ENCODE data around the gene ANKRD7. TPM values are rescaled to one million over a fixed set of nuclear protein-coding genes. Genes with fewer than 3 reads are reported as not detected.
"Not testable (repeated sequence)": the region's sequence is repeated elsewhere in the genome, so short reads cannot be mapped to it uniquely, and the experiment has no call there.

ANKRD7 gene
- total RNA-seq, 1 donor from 2014 or later = not detected

DNA sequence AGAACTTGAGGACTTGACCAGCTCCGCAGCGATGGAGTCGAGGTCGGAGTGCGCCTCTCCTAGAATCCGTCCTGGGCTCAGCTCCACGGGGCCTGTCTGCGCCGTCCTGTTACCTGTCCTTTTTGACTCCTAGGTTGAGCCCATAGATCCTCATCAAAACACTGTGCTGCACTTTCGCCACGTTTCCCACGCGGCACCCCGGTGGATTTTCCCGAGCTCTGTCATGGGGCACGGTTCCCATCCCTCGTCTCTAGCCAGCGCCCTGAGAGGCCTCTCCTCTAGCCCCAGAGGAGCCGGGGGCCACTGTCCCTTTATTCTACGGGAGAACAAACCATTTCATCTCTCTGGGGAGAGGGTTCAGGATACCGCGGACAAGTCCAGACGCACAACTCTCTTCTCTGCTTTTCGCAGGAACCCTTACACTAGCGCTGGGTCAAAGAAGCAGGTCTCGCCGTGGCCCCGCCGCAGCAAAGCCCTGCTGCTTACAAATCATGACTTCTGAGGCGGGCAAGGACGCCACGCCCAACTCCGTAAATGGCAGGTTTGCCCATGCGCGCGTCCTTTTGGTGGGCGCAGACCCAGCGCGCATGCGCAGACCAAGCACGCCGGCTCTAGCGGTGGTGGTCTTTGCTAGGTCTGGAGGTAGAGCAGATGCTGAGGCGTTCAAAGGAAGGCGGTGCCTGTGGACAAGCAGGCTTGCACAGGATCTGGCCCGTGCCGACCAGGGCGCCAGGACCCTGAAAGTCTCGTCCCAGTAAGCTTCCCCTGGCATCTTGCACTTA is 10.3 kb upstream of the ANKRD7 start:
- H3K4me1 Mint-ChIP-seq = peaks cover 9% of the 10 kb centered on the region
- intact Hi-C loops (cut with micrococcal nuclease) = no loop called here
- peak overlapping the region; percentile 81 for H3K4me3 Mint-ChIP-seq
- peak; percentile 81 for DNase-seq
- no peaks in the 10 kb centered on the region for H3K9me3 Mint-ChIP-seq
- no peaks in the 10 kb centered on the region for H3K36me3 Mint-ChIP-seq (ENCODE audit: low read depth)
- peaks cover 42% of the 10 kb centered on the region for H3K27me3 Mint-ChIP-seq
- H3K27ac Mint-ChIP-seq = peak overlapping the region; percentile 43

GRCh38 chr7:118214833-118215182 is 9.7 kb upstream of the ANKRD7 start:
- Mint-ChIP-seq H3K27me3 (peaks cover 42% of the 10 kb centered on the region), H3K9me3 (no peaks in the 10 kb centered on the region), H3K36me3 (ENCODE audit: low read depth) (no peaks in the 10 kb centered on the region), H3K4me3 (peak overlapping the region; percentile 81), H3K27ac (no peak overlapping the region), H3K4me1 (peaks cover 9% of the 10 kb centered on the region)
- intact Hi-C loops (cut with micrococcal nuclease) = no loop called here
- no peak for DNase-seq

GRCh38 chr7:118217210-118217619 is 7.3 kb upstream of the ANKRD7 start:
- Mint-ChIP-seq H3K9me3 (no peaks in the 10 kb centered on the region), H3K27me3 (peaks cover 36% of the 10 kb centered on the region), H3K4me1 (peaks cover 9% of the 10 kb centered on the region)

DNA sequence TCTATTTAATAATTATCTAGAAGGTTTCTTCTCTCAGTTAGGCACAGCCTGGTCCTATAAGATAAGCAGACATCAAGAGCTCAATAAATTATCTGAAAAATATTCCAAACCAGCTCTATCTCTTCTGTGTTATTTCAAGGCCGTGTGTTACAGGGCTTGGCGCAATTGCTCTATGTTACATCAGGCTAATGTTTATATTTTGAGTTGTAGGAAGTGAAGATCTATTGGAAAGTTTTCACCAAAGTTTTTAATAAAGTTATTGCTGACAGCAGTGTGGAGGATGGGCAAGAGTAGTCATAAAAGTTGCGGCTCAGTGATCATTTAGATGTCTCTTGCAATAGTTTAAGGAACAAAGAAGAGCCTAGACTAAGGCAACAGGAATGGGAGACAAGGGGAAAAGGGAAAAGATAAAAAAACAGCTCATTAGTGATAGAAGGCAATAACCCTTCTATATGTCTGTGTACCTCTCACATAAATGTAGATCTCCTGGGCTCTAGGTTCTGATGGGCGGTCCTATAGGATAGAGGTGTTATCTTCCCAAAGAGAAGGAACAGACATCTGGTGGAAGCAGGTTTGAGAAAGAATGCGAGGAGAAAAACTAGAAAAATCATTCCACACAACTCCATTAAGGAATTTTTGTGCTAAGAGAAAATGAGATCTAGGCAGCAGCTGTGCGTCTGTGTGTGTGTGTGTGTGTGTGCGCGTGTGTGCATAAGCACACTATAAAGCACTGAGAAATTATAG is 5.9 kb upstream of the ANKRD7 start:
- intact Hi-C loops (cut with micrococcal nuclease) = no loop called here
- H3K4me3 Mint-ChIP-seq = no peak overlapping the region
- H3K36me3 Mint-ChIP-seq (ENCODE audit: low read depth) = no peaks in the 10 kb centered on the region
- peaks cover 9% of the 10 kb centered on the region for H3K4me1 Mint-ChIP-seq
- no peak overlapping the region for H3K27ac Mint-ChIP-seq
- H3K9me3 Mint-ChIP-seq = no peaks in the 10 kb centered on the region
- DNase-seq = no peak
- peaks cover 34% of the 10 kb centered on the region for H3K27me3 Mint-ChIP-seq

More at GRCh38 chr7:118217210-118217619, 7.3 kb upstream of the ANKRD7 start:
- H3K36me3 Mint-ChIP-seq (ENCODE audit: low read depth) = no peaks in the 10 kb centered on the region
- H3K4me3 Mint-ChIP-seq = no peak overlapping the region
- no peak for DNase-seq
- H3K27ac Mint-ChIP-seq = no peak overlapping the region
- intact Hi-C loops (cut with micrococcal nuclease) = no loop called here

GRCh38 chr7:118219157-118219512 is 5.4 kb upstream of the ANKRD7 start:
- no peaks in the 10 kb centered on the region for H3K9me3 Mint-ChIP-seq
- H3K4me3 Mint-ChIP-seq = no peak overlapping the region

DNA sequence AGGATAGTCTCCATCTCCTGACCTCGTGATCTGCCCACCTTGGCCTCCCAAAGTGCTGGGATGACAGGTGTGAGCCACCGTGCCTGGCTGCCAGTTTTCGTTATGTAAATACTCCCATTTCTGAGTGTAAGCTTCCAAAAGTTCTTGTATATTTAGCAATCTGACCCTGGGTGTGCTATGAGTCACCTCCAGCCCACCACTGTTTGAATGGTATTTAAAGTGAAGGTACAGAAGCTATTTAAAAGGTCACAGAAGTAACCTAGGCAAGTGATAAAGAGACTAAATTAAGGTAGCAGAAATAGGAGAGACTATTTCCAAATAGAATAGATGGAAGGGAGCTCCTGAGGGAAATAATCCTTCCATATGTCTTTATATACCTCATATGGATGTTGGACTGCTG is 3.9 kb upstream of the ANKRD7 start:
- Mint-ChIP-seq H3K27me3 (peaks cover 17% of the 10 kb centered on the region), H3K4me1 (no peaks in the 10 kb centered on the region), H3K27ac (no peak overlapping the region), H3K4me3 (no peak overlapping the region), H3K36me3 (ENCODE audit: low read depth) (no peaks in the 10 kb centered on the region), H3K9me3 (no peaks in the 10 kb centered on the region)
- DNase-seq = no peak
- intact Hi-C loops (cut with micrococcal nuclease) = no loop called here

More at GRCh38 chr7:118219157-118219512, 5.4 kb upstream of the ANKRD7 start:
- Mint-ChIP-seq H3K27me3 (peaks cover 30% of the 10 kb centered on the region), H3K36me3 (ENCODE audit: low read depth) (no peaks in the 10 kb centered on the region), H3K27ac (no peak overlapping the region), H3K4me1 (peaks cover 6% of the 10 kb centered on the region)
- DNase-seq = no peak
- intact Hi-C loops (cut with micrococcal nuclease) = no loop called here

DNA sequence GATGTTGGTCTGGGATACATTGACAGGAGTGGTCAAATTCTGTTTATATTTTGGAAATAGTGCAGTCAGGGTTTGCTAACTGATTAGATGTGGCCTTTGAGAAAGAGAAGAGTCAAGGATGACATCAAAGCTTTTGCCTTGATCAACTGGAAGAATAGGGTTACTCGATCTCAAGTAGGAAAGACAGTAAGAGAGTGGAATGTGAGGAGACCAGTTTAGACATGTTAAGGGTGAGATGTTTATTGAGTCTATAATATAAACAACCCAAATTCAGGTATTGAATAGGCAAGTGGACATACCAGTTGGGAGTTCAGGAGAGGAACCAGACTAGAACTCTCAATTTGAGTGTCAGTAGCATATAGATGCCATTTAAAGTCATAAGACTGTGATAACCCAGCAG is 1.9 kb upstream of the ANKRD7 start:
- DNase-seq = no peak

GRCh38 chr7:118232837-118233236 is 8.3 kb downstream of the ANKRD7 start:
- Mint-ChIP-seq H3K4me3 (no peak overlapping the region), H3K9me3 (no peaks in the 10 kb centered on the region), H3K27me3 (peaks cover 13% of the 10 kb centered on the region), H3K4me1 (no peaks in the 10 kb centered on the region), H3K36me3 (ENCODE audit: low read depth) (no peaks in the 10 kb centered on the region), H3K27ac (no peak overlapping the region)
- intact Hi-C loops (cut with micrococcal nuclease) = no loop called here
- DNase-seq = no peak

More for the DNA sequence above, 1.9 kb upstream of the ANKRD7 start:
- Mint-ChIP-seq H3K4me1 (no peaks in the 10 kb centered on the region), H3K27ac (no peak overlapping the region), H3K4me3 (no peak overlapping the region), H3K27me3 (peaks cover 14% of the 10 kb centered on the region), H3K9me3 (no peaks in the 10 kb centered on the region), H3K36me3 (ENCODE audit: low read depth) (no peaks in the 10 kb centered on the region)
- intact Hi-C loops (cut with micrococcal nuclease) = no loop called here

- Mint-ChIP-seq H3K4me1 (no peaks in the 10 kb centered on the region), H3K4me3 (no peak overlapping the region), H3K27ac (no peak overlapping the region), H3K27me3 (peaks cover 10% of the 10 kb centered on the region), H3K36me3 (ENCODE audit: low read depth) (no peaks in the 10 kb centered on the region), H3K9me3 (no peaks in the 10 kb centered on the region)
- no peak for DNase-seq
- intact Hi-C loops (cut with micrococcal nuclease) = no loop called here
Observed at GRCh38 chr7:118233799-118234198, 9.3 kb downstream of the ANKRD7 start.

- Mint-ChIP-seq H3K4me3 (no peak overlapping the region), H3K4me1 (no peaks in the 10 kb centered on the region), H3K27me3 (peaks cover 4% of the 10 kb centered on the region), H3K27ac (no peak overlapping the region), H3K9me3 (no peaks in the 10 kb centered on the region), H3K36me3 (ENCODE audit: low read depth) (no peaks in the 10 kb centered on the region)
- intact Hi-C loops (cut with micrococcal nuclease) = no loop called here
- DNase-seq = no peak
Observed at GRCh38 chr7:118239014-118239413, 14.5 kb downstream of the ANKRD7 start.

- DNase-seq; H3K9me3 Mint-ChIP-seq; H3K36me3 Mint-ChIP-seq (ENCODE audit: low read depth); H3K27me3 Mint-ChIP-seq; H3K4me3 Mint-ChIP-seq; intact Hi-C loops (cut with micrococcal nuclease); H3K27ac Mint-ChIP-seq; H3K4me1 Mint-ChIP-seq: not testable (repeated sequence)
Observed at GRCh38 chr7:118240320-118240719, 15.8 kb downstream of the ANKRD7 start.

GRCh38 chr7:118243695-118244094 is 19.2 kb downstream of the ANKRD7 start:
- H3K27ac Mint-ChIP-seq = no peak overlapping the region
- intact Hi-C loops (cut with micrococcal nuclease) = no loop called here
- H3K4me3 Mint-ChIP-seq = no peak overlapping the region
- H3K36me3 Mint-ChIP-seq (ENCODE audit: low read depth) = no peaks in the 10 kb centered on the region
- H3K27me3 Mint-ChIP-seq = peaks cover 9% of the 10 kb centered on the region
- no peak for DNase-seq
- H3K4me1 Mint-ChIP-seq = no peaks in the 10 kb centered on the region
- H3K9me3 Mint-ChIP-seq = no peaks in the 10 kb centered on the region

- H3K36me3 Mint-ChIP-seq (ENCODE audit: low read depth) = no peaks in the 10 kb centered on the region
- no peak overlapping the region for H3K4me3 Mint-ChIP-seq
- no peak overlapping the region for H3K27ac Mint-ChIP-seq
Observed at GRCh38 chr7:118245267-118246040, 20.9 kb downstream of the ANKRD7 start.

More at GRCh38 chr7:118245267-118246040, 20.9 kb downstream of the ANKRD7 start:
- Mint-ChIP-seq H3K9me3 (no peaks in the 10 kb centered on the region), H3K4me1 (no peaks in the 10 kb centered on the region), H3K27me3 (peaks cover 12% of the 10 kb centered on the region)
- intact Hi-C loops (cut with micrococcal nuclease) = no loop called here
- no peak for DNase-seq

All from activated CD4-positive, alpha-beta T cell treated with anti-CD3 and anti-CD28 coated beads, Interleukin-2, amount 10 ng/mL, durations not matched to agents 24 days and 14 days (primary cell).